ENCODE results near the gene C22orf42.

DNA sequence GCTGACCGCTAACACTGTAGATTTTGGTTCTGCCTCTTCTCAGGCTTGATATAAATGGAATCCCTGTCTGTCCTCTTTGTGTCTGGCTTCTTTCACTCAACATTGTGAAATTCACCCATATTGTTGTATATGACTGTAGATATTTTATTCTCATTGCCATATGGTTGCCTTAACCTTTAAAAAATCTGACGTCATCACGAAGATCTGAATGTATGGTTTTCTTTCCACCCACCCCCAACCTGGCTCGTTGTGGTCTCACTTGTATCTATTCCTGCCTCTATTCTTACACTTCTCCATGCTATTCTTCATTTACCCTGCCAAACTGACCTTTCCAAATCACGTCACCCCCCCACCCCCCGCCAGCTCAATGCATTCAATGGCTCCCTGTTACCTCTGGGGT lies 21.9 kb upstream of the C22orf42 start:
- TF ChIP-seq, protein P1, sequence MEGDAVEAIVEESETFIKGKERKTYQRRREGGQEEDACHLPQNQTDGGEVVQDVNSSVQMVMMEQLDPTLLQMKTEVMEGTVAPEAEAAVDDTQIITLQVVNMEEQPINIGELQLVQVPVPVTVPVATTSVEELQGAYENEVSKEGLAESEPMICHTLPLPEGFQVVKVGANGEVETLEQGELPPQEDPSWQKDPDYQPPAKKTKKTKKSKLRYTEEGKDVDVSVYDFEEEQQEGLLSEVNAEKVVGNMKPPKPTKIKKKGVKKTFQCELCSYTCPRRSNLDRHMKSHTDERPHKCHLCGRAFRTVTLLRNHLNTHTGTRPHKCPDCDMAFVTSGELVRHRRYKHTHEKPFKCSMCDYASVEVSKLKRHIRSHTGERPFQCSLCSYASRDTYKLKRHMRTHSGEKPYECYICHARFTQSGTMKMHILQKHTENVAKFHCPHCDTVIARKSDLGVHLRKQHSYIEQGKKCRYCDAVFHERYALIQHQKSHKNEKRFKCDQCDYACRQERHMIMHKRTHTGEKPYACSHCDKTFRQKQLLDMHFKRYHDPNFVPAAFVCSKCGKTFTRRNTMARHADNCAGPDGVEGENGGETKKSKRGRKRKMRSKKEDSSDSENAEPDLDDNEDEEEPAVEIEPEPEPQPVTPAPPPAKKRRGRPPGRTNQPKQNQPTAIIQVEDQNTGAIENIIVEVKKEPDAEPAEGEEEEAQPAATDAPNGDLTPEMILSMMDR (IDR thresholded peaks at IDR 0.05; ENCODE audit: low read depth, low read length), result no peak
- TF ChIP-seq EZH2phosphoT487 (IDR thresholded peaks at IDR 0.05; ENCODE audit: low read depth), result no peak

All from OCI-LY3 (cell line).